PC-9 (cell line): Measurements from ENCODE around the gene ANO1. TPM values are rescaled to one million over a fixed set of nuclear protein-coding genes. Genes with fewer than 3 reads are reported as not detected.

ENCODE experiments used
- BruUV-seq: library from RNA; stranded (reverse); fragments of 400-500 nt; replicated peaks from 2 replicates; lab custom pipeline; 2021; lab: Mats Ljungman, UMichigan
- CTCF ChIA-PET: fragments of 300-600 bp; sonication (Branson Sonifier 250); formaldehyde crosslinking; loops from one replicate; lab custom pipeline; 2022; ENCODE audit warnings: antibody characterized with exemption; lab: Charles Lee
- POLR2A ChIA-PET: fragments of 300-600 bp; sonication (Branson Sonifier 250); formaldehyde crosslinking; loops from one replicate; lab custom pipeline; 2022; ENCODE audit warnings: antibody characterized with exemption; ENCODE audit not compliant: unreplicated experiment; lab: Charles Lee
- DNase-seq, 2 experiments: peaks; one replicate each; pipeline versions ENCODE4 v3.0.0 to v3.0.0-alpha.2; 2015 to 2022; ENCODE audit warnings: mixed read lengths in 1 of 2
- H2AFZ ChIP-seq: fragments of 200-600 bp; sonication (generic); 2 replicates; pipeline ENCODE4 v1.8.1; 2017; ENCODE audit warnings: antibody characterized with exemption
- H3F3A ChIP-seq: fragments of 200-600 bp; sonication (generic); 2 replicates; pipeline ENCODE4 v1.8.1; 2017; ENCODE audit warnings: antibody characterized with exemption, mild to moderate bottlenecking, low read depth; ENCODE audit not compliant: insufficient read depth
- H3K27ac ChIP-seq: fragments of 200-600 bp; sonication (generic); 2 replicates; pipeline ENCODE4 v1.6.1; 2016; ENCODE audit warnings: mixed run types
- H3K27me3 ChIP-seq: fragments of 200-600 bp; sonication (generic); 2 replicates; pipeline ENCODE4 v1.6.1; 2016; ENCODE audit warnings: low read depth, mixed run types; ENCODE audit not compliant: insufficient read depth
- H3K36me3 ChIP-seq: fragments of 200-600 bp; sonication (generic); 2 replicates; pipeline ENCODE4 v1.6.1; 2016; ENCODE audit warnings: low read depth, mixed run types
- H3K4me1 ChIP-seq: fragments of 200-600 bp; sonication (generic); replicated peaks from 2 replicates; pipeline ENCODE4 v1.6.1; 2016; ENCODE audit warnings: mixed run types; ENCODE audit not compliant: insufficient read depth
- H3K4me2 ChIP-seq: fragments of 200-600 bp; sonication (generic); 2 replicates; pipeline ENCODE4 v1.6.1; 2017; ENCODE audit warnings: mixed run types
- H3K4me3 ChIP-seq: fragments of 200-600 bp; sonication (generic); 2 replicates; pipeline ENCODE4 v1.6.1; 2016; ENCODE audit warnings: mixed run types
- H3K79me2 ChIP-seq: fragments of 200-600 bp; sonication (generic); 2 replicates; pipeline ENCODE4 v1.6.1; 2017; ENCODE audit warnings: low read depth, mixed run types
- H3K9me2 ChIP-seq: fragments of 200-600 bp; sonication (generic); 2 replicates; pipeline ENCODE4 v1.8.1; 2017; ENCODE audit warnings: mild to moderate bottlenecking; ENCODE audit not compliant: insufficient read depth
- H3K9me3 ChIP-seq: fragments of 200-600 bp; sonication (generic); 2 replicates; pipeline ENCODE4 v1.8.1; 2016; ENCODE audit warnings: low read depth; ENCODE audit not compliant: insufficient read depth
- H4K20me1 ChIP-seq: fragments of 200-600 bp; sonication (generic); 2 replicates; pipeline ENCODE4 v1.8.1; 2017; ENCODE audit not compliant: insufficient read depth
- CTCF ChIP-seq: fragments of 200-600 bp; sonication (generic); conservative IDR thresholded peaks from 2 replicates; pipeline ENCODE4 v1.6.1; 2017; ENCODE audit warnings: mixed run types, antibody characterized with exemption, mild to moderate bottlenecking, moderate library complexity
- EZH2 ChIP-seq: fragments of 200-600 bp; sonication (generic); IDR thresholded peaks from 2 replicates; pipeline ENCODE4 v1.8.0; 2017; ENCODE audit warnings: antibody characterized with exemption, low read depth
- intact Hi-C: fragments of 100-400 bp; cut with micrococcal nuclease; formaldehyde crosslinking; loops from one replicate; pipeline ENCODE4 v1.10.0; 2022; ENCODE audit not compliant: unreplicated experiment
- total RNA-seq: library from RNA; stranded (reverse); gene quantifications from 2 replicates; pipeline ENCODE4 v1.2.3, GENCODE V29; 2021

The ANO1 gene
- total RNA-seq, 1 experiment from 2014 or later = 107 TPM

DNA sequence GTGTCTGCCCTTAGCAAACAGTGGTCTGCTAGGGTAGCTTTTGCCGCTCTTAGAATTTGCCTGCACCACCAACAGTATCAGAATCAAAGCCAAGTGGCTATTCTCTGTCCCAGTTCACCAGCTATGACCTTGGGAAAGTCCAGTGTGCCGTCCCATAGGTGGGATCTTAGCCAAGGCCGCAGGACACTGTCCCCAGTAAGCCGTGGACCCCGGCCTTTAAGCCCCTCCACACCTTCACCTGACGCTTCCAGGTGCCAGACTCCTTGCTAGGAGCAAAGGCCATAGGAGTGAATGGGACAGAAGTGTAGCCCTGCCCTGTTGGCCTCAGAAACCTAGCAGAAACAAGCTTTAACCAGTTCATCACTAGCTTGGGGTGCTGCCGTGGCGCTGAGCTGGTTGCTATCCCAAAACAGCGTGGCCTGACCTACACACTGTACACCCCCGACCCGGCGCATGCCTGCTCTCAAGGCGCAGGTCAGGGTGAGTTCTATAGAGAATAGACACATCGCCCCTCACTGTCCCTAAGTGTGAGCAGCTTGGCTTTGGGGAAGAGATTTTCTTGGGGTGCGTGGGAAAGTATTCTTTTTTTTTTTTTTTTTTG, 129.5 kb downstream of the ANO1 start:
- no peak overlapping the region for H3K27ac ChIP-seq
- ChIA-PET CTCF (interaction anchor here (0.6 kb wide), 3 partner anchors 9 to 907 kb away, joined by 4 to 8 read pairs (median 4); no protein-coding TSS in a partner anchor), POLR2A (interaction anchor here (0.6 kb wide), 4 partner anchors 9 to 1977 kb away, joined by 3 to 21 read pairs (median 6); no protein-coding TSS in a partner anchor)
- H3F3A ChIP-seq = peaks cover 66% of the 10 kb centered on the region
- peaks cover 30% of the 10 kb centered on the region for H3K36me3 ChIP-seq
- no TSS peak for BruUV-seq
- peaks cover 10% of the 10 kb centered on the region for H3K4me1 ChIP-seq
- H3K27me3 ChIP-seq = no peaks in the 10 kb centered on the region
- no peaks in the 10 kb centered on the region for H3K9me3 ChIP-seq
- TF ChIP-seq EZH2 (no peak), CTCF (no peak)
- H3K4me3 ChIP-seq = no peak overlapping the region
- H2AFZ ChIP-seq = no peak overlapping the region
- peaks cover 61% of the 10 kb centered on the region for H4K20me1 ChIP-seq
- no peaks in the 10 kb centered on the region for H3K9me2 ChIP-seq
- H3K4me2 ChIP-seq = no peak overlapping the region
- DNase-seq = no peak
- peaks cover 48% of the 10 kb centered on the region for H3K79me2 ChIP-seq
- intact Hi-C loops = no loop called here

GRCh38 chr11:70209391-70209912, 131.3 kb downstream of the ANO1 start:
- H3F3A ChIP-seq = peaks cover 59% of the 10 kb centered on the region
- no peaks in the 10 kb centered on the region for H3K9me2 ChIP-seq
- no peak overlapping the region for H3K27ac ChIP-seq
- H4K20me1 ChIP-seq = peaks cover 55% of the 10 kb centered on the region
- no peak overlapping the region for H2AFZ ChIP-seq
- POLR2A ChIA-PET = interaction anchor here (0.5 kb wide), 1 partner anchor 1466 kb away, joined by 3 read pairs; no protein-coding TSS in a partner anchor
- no peak overlapping the region for H3K4me3 ChIP-seq
- no peak overlapping the region for H3K4me2 ChIP-seq
- H3K9me3 ChIP-seq = no peaks in the 10 kb centered on the region
- H3K36me3 ChIP-seq = peaks cover 29% of the 10 kb centered on the region
- intact Hi-C loops = no loop called here
- TF ChIP-seq CTCF (no peak), EZH2 (no peak)
- peaks cover 34% of the 10 kb centered on the region for H3K79me2 ChIP-seq
- DNase-seq = no peak
- CTCF ChIA-PET = no interaction called here
- H3K4me1 ChIP-seq = peaks cover 8% of the 10 kb centered on the region
- no TSS peak for BruUV-seq
- no peaks in the 10 kb centered on the region for H3K27me3 ChIP-seq

GRCh38 chr11:70210051-70210501, 132.0 kb downstream of the ANO1 start:
- DNase-seq = no peak
- Histone ChIP-seq H3K4me3 (no peak overlapping the region), H2AFZ (no peak overlapping the region), H4K20me1 (peaks cover 49% of the 10 kb centered on the region), H3K27ac (no peak overlapping the region), H3K9me3 (no peaks in the 10 kb centered on the region), H3K4me2 (no peak overlapping the region), H3F3A (peaks cover 54% of the 10 kb centered on the region), H3K36me3 (peaks cover 23% of the 10 kb centered on the region), H3K79me2 (peaks cover 28% of the 10 kb centered on the region), H3K27me3 (no peaks in the 10 kb centered on the region), H3K4me1 (peaks cover 1% of the 10 kb centered on the region), H3K9me2 (no peaks in the 10 kb centered on the region)
- CTCF ChIA-PET = no interaction called here
- POLR2A ChIA-PET = interaction anchor here (0.7 kb wide), 1 partner anchor 61 kb away, joined by 5 read pairs; the partner anchor contains the start of gene PPFIA1
- intact Hi-C loops = no loop called here
- no peak for TF ChIP-seq CTCF
- TF ChIP-seq EZH2 = no peak
- no TSS peak for BruUV-seq
